RPMI8226 (cell line): Measurements from ENCODE around the gene EIF3L.
A peak's percentile ranks its signal among the peaks of the same experiment; 100 is the strongest.

ENCODE experiments used
- DNase-seq: peaks from one replicate; pipeline ENCODE4 v3.0.0-alpha.2; 2015

The EIF3L gene

GRCh38 chr22:37855462-37855861 is 6.2 kb downstream of the EIF3L start:
- DNase-seq, result no peak

- no peak for DNase-seq
These were observed 11.7 kb downstream of the EIF3L start for GRCh38 chr22:37860796-37861421.

GRCh38 chr22:37862570-37863325 is 13.5 kb downstream of the EIF3L start:
- no peak for DNase-seq

- DNase-seq, result no peak
These were observed 16.3 kb downstream of the EIF3L start for GRCh38 chr22:37865510-37865909.

- no peak for DNase-seq
These were observed 21.1 kb downstream of the EIF3L start for GRCh38 chr22:37870273-37870672.

- no peak for DNase-seq
These were observed 31.6 kb downstream of the EIF3L start for GRCh38 chr22:37880668-37881440.

- DNase-seq, result no peak
These were observed 35.2 kb downstream of the EIF3L start for GRCh38 chr22:37884420-37884819.

GRCh38 chr22:37887584-37888378 is 38.6 kb downstream of the EIF3L start:
- DNase-seq, result no peak

GRCh38 chr22:37891926-37892325 is 42.7 kb downstream of the EIF3L start:
- no peak for DNase-seq

GRCh38 chr22:37892566-37893335 is 43.5 kb downstream of the EIF3L start:
- no peak for DNase-seq

GRCh38 chr22:37893583-37893983 is 44.4 kb downstream of the EIF3L start:
- no peak for DNase-seq

GRCh38 chr22:37894939-37895670 is 45.9 kb downstream of the EIF3L start:
- DNase-seq, result no peak

- peak; percentile 59 for DNase-seq
These were observed 47.0 kb downstream of the EIF3L start for GRCh38 chr22:37896181-37896592.

GRCh38 chr22:37896939-37897338 is 47.7 kb downstream of the EIF3L start:
- no peak for DNase-seq

GRCh38 chr22:37897807-37898206 is 48.6 kb downstream of the EIF3L start:
- DNase-seq, result no peak

GRCh38 chr22:37898441-37899181 is 49.4 kb downstream of the EIF3L start:
- DNase-seq, result no peak

GRCh38 chr22:37904572-37905533 is 55.6 kb downstream of the EIF3L start:
- DNase-seq, result no peak

- DNase-seq, result peak; percentile 84
These were observed 56.5 kb downstream of the EIF3L start, which contains the start of gene MICALL1 for GRCh38 chr22:37905534-37906363. Gene MICALL1 (plus strand): TSS chr22:37906297. CDS start chr22:37906423, 126 bp downstream.
